ENCODE data around the gene ZNF474.

ZNF474 gene

GRCh38 chr5:122200865-122201264, 71.5 kb downstream of the ZNF474 start:
- TF ChIP-seq CTCF (IDR thresholded peaks at IDR 0.05), result no peak
- no peak overlapping the region for H3K4me3 ChIP-seq
- intact Hi-C loops (cut with DNase I; ENCODE audit: low total_unique reads), result no loop called here
- DNase-seq, result no peak
- no peak overlapping the region for H3K27ac ChIP-seq
- no peaks in the 10 kb centered on the region for H3K36me3 ChIP-seq
- H3K4me1 ChIP-seq, result no peaks in the 10 kb centered on the region
- no peaks in the 10 kb centered on the region for H3K27me3 ChIP-seq
- H3K9me3 ChIP-seq, result no peaks in the 10 kb centered on the region

- no peaks in the 10 kb centered on the region for H3K27me3 ChIP-seq
- DNase-seq, result no peak
- intact Hi-C loops (cut with DNase I; ENCODE audit: low total_unique reads), result no loop called here
- H3K36me3 ChIP-seq, result no peaks in the 10 kb centered on the region
- H3K9me3 ChIP-seq, result no peaks in the 10 kb centered on the region
- H3K27ac ChIP-seq, result no peak overlapping the region
- H3K4me1 ChIP-seq, result no peaks in the 10 kb centered on the region
- TF ChIP-seq CTCF (IDR thresholded peaks at IDR 0.05), result no peak
- no peak overlapping the region for H3K4me3 ChIP-seq
Observed at GRCh38 chr5:122201365-122201764, 72.0 kb downstream of the ZNF474 start.

- no peak overlapping the region for H3K27ac ChIP-seq
- no peaks in the 10 kb centered on the region for H3K27me3 ChIP-seq
- no peak overlapping the region for H3K4me3 ChIP-seq
- DNase-seq, result no peak
- H3K9me3 ChIP-seq, result no peaks in the 10 kb centered on the region
- TF ChIP-seq CTCF (IDR thresholded peaks at IDR 0.05), result no peak
- intact Hi-C loops (cut with DNase I; ENCODE audit: low total_unique reads), result no loop called here
- no peaks in the 10 kb centered on the region for H3K36me3 ChIP-seq
- no peaks in the 10 kb centered on the region for H3K4me1 ChIP-seq
Observed at GRCh38 chr5:122202952-122203351, 73.6 kb downstream of the ZNF474 start.
